GM23338 (cell line): ENCODE results near the gene POPDC3. TPM values are rescaled to one million over a fixed set of nuclear protein-coding genes. Genes with fewer than 3 reads are reported as not detected.
A peak's percentile ranks its signal among the peaks of the same experiment; 100 is the strongest.

ENCODE experiments used
- ATAC-seq: fragments of 200-7000 bp; cut with Tn5 transposase; 3 replicates; pipeline ENCODE4 v1.9.1; 2020
- DNase-seq: peaks from one replicate; pipeline ENCODE4 v3.0.0-alpha.2; 2015; ENCODE audit warnings: low spot score
- H2AFZ ChIP-seq: fragments of 200-600 bp; sonication (generic); 2 replicates; pipeline ENCODE4 v1.8.0; 2016; ENCODE audit warnings: antibody characterized with exemption, mild to moderate bottlenecking, moderate library complexity
- H3F3A ChIP-seq: fragments of 200-600 bp; sonication (generic); replicated peaks from 2 replicates; pipeline ENCODE4 v1.8.0; 2017; ENCODE audit warnings: antibody characterized with exemption, mixed run types, low read depth
- H3K27ac ChIP-seq: fragments of 200-600 bp; sonication (generic); 2 replicates; pipeline ENCODE4 v1.6.1; 2016; ENCODE audit warnings: low read depth
- H3K27me3 ChIP-seq: fragments of 200-600 bp; sonication (generic); 2 replicates; pipeline ENCODE4 v1.8.0; 2016; ENCODE audit warnings: mild to moderate bottlenecking, mixed run types, moderate library complexity; ENCODE audit not compliant: insufficient read depth
- H3K36me3 ChIP-seq: fragments of 200-600 bp; sonication (generic); 2 replicates; pipeline ENCODE4 v1.8.0; 2016; ENCODE audit warnings: mild to moderate bottlenecking; ENCODE audit not compliant: insufficient read depth
- H3K4me1 ChIP-seq: fragments of 200-600 bp; sonication (generic); 2 replicates; pipeline ENCODE4 v1.8.0; 2016; ENCODE audit warnings: mild to moderate bottlenecking, moderate library complexity; ENCODE audit not compliant: insufficient read depth
- H3K4me2 ChIP-seq: fragments of 200-600 bp; sonication (generic); 2 replicates; pipeline ENCODE4 v1.7.1; 2017; ENCODE audit warnings: mixed run types
- H3K4me3 ChIP-seq: fragments of 200-600 bp; sonication (generic); 2 replicates; pipeline ENCODE4 v1.6.1; 2016; ENCODE audit warnings: mixed run types
- H3K79me2 ChIP-seq: fragments of 200-600 bp; sonication (generic); replicated peaks from 2 replicates; pipeline ENCODE4 v1.8.0; 2017; ENCODE audit warnings: mild to moderate bottlenecking; ENCODE audit not compliant: insufficient read depth
- H3K9me2 ChIP-seq: fragments of 200-600 bp; sonication (generic); 2 replicates; pipeline ENCODE4 v1.8.0; 2017; ENCODE audit not compliant: insufficient read depth
- H4K20me1 ChIP-seq: fragments of 200-600 bp; sonication (generic); replicated peaks from 2 replicates; pipeline ENCODE4 v1.8.0; 2017; ENCODE audit warnings: mild to moderate bottlenecking; ENCODE audit not compliant: insufficient read depth
- H3K27ac Mint-ChIP-seq: 2 replicates; pipeline ENCODE4 v1.8.0; 2020; ENCODE audit warnings: inconsistent platforms, mild to moderate bottlenecking, moderate library complexity, mixed read lengths
- H3K27me3 Mint-ChIP-seq: 3 replicates; pipeline ENCODE4 v1.8.0; 2022; ENCODE audit warnings: low read depth, mild to moderate bottlenecking, moderate library complexity, mixed read lengths, inconsistent platforms; ENCODE audit not compliant: insufficient read depth, poor library complexity
- H3K36me3 Mint-ChIP-seq: 3 replicates; pipeline ENCODE4 v1.8.0; 2021; ENCODE audit warnings: low read depth, mild to moderate bottlenecking, inconsistent platforms, moderate library complexity, mixed read lengths
- H3K4me1 Mint-ChIP-seq: 3 replicates; pipeline ENCODE4 v1.8.0; 2020; ENCODE audit warnings: mild to moderate bottlenecking, inconsistent platforms, mixed read lengths
- H3K4me3 Mint-ChIP-seq: 3 replicates; pipeline ENCODE4 v1.8.0; 2021; ENCODE audit warnings: moderate library complexity, mild to moderate bottlenecking, inconsistent platforms, mixed read lengths
- H3K9me3 Mint-ChIP-seq: 3 replicates; pipeline ENCODE4 v1.8.0; 2020; ENCODE audit warnings: moderate library complexity, mild to moderate bottlenecking, inconsistent platforms, mixed read lengths
- ETS1 ChIP-seq: IDR thresholded peaks from 2 replicates; pipeline ENCODE4 v1.6.1; 2016; ENCODE audit warnings: antibody characterized with exemption
- EZH2 ChIP-seq: fragments of 200-600 bp; sonication (generic); IDR thresholded peaks from one replicate; pipeline ENCODE4 v1.8.0; 2017; ENCODE audit warnings: antibody characterized with exemption, mild to moderate bottlenecking, low read depth; ENCODE audit not compliant: unreplicated experiment
- EZH2phosphoT487 ChIP-seq: fragments of 200-600 bp; sonication (generic); IDR thresholded peaks from one replicate; pipeline ENCODE4 v1.8.1; 2018; ENCODE audit warnings: antibody characterized with exemption; ENCODE audit not compliant: unreplicated experiment
- NANOG ChIP-seq: IDR thresholded peaks from 2 replicates; pipeline ENCODE4 v1.6.1; 2016; ENCODE audit warnings: antibody characterized with exemption, borderline replicate concordance
- REST ChIP-seq: IDR thresholded peaks from one replicate; pipeline ENCODE4 v1.6.1; 2018; ENCODE audit warnings: antibody characterized with exemption; ENCODE audit not compliant: unreplicated experiment
- STAT1 ChIP-seq: IDR thresholded peaks from one replicate; pipeline ENCODE4 v1.6.1; 2016; ENCODE audit warnings: antibody characterized with exemption; ENCODE audit not compliant: unreplicated experiment
- ZNF114 ChIP-seq: fragments of 250-450 bp; sonication (Bioruptor Pico); IDR thresholded peaks from 2 replicates; pipeline ENCODE4 v1.5.0; 2020; ENCODE audit warnings: mild to moderate bottlenecking, moderate library complexity
- ZNF462 ChIP-seq: fragments of 250-450 bp; sonication (Bioruptor Pico); IDR thresholded peaks from 2 replicates; pipeline ENCODE4 v1.5.0; 2020; ENCODE audit warnings: mild to moderate bottlenecking, moderate library complexity
- polyA plus RNA-seq: library from polyadenylated mRNA; unstranded; fragments of >200 nt; fragmentation: Nextera tagmentation; extraction: Ambion mirVana; gene quantifications from 2 replicates; pipeline ENCODE4 v1.2.1, GENCODE V29; 2016
- total RNA-seq: library from RNA; depleted of rRNA; stranded (reverse); fragments of >200 nt; shearing (Covaris generic); gene quantifications from 2 replicates; pipeline ENCODE4 v1.2.3, GENCODE V29; 2014

The POPDC3 gene
- total and polyA plus RNA-seq, 2 experiments from 2014 or later, result 5.1 to 5.7 TPM

GRCh38 chr6:105181981-105182515 lies 2.2 kb upstream of the POPDC3 start (continued):
- TF ChIP-seq REST (no peak), ETS1 (no peak), EZH2 (no peak), EZH2phosphoT487 (no peak), NANOG (no peak)

GRCh38 chr6:105178636-105179035 lies 1.2 kb downstream of the POPDC3 start:
- H2AFZ ChIP-seq, result peak overlapping the region; percentile 98
- H3K9me2 ChIP-seq, result no peaks in the 10 kb centered on the region
- Mint-ChIP-seq H3K9me3 (no peaks in the 10 kb centered on the region; the same call in 2 of the 3 replicates), H3K4me1 (peaks cover 27% of the 10 kb centered on the region), H3K27ac (no peak overlapping the region), H3K36me3 (no peaks in the 10 kb centered on the region), H3K27me3 (peaks cover 6% of the 10 kb centered on the region), H3K4me3 (peak overlapping the region; percentile 75)
- peak overlapping the region; percentile 86 for H3K4me3 ChIP-seq
- no peaks in the 10 kb centered on the region for H3K36me3 ChIP-seq
- DNase-seq (no peak), ATAC-seq (no peak)
- H3K4me2 ChIP-seq, result peak overlapping the region; percentile 92
- H3F3A ChIP-seq, result 0 out of 2 replicates have a peak, but pooled peaks cover 5% of the 10 kb centered on the region
- H3K27me3 ChIP-seq, result peaks cover 38% of the 10 kb centered on the region
- no peaks in the 10 kb centered on the region for H3K79me2 ChIP-seq
- H4K20me1 ChIP-seq, result no peaks in the 10 kb centered on the region
- no peak overlapping the region for H3K27ac ChIP-seq
- H3K4me1 ChIP-seq, result peaks cover 33% of the 10 kb centered on the region
- no peak for TF ChIP-seq ZNF462 (CRISPR knock-in tag)
- no peak for TF ChIP-seq REST
- no peak for TF ChIP-seq NANOG
- no peak for TF ChIP-seq ZNF114 (CRISPR knock-in tag)
- no peak for TF ChIP-seq ETS1
- no peak for TF ChIP-seq STAT1
- no peak for TF ChIP-seq EZH2phosphoT487
